MV-4-11 (cell line): ENCODE measurements around the gene CLSTN2.
"Not testable (repeated sequence)": the region's sequence is repeated elsewhere in the genome, so short reads cannot be mapped to it uniquely, and the experiment has no call there.

Experiments
- DNase-seq: peaks from one replicate; lab custom pipeline; 2025; lab: John Stamatoyannopoulos, UW

Gene CLSTN2

GRCh38 chr3:140423146-140423545 lies 488.2 kb downstream of the CLSTN2 start:
- DNase-seq: no peak

GRCh38 chr3:140423574-140423973 lies 488.6 kb downstream of the CLSTN2 start:
- not testable (repeated sequence) for DNase-seq

- no peak for DNase-seq
These were observed 489.2 kb downstream of the CLSTN2 start for GRCh38 chr3:140424211-140424610.

- DNase-seq: no peak
These were observed 489.7 kb downstream of the CLSTN2 start for GRCh38 chr3:140424726-140425125.

- DNase-seq: no peak
These were observed 492.8 kb downstream of the CLSTN2 start for GRCh38 chr3:140427786-140428185.

GRCh38 chr3:140428380-140428779 lies 493.4 kb downstream of the CLSTN2 start:
- no peak for DNase-seq

- DNase-seq: no peak
These were observed 494.8 kb downstream of the CLSTN2 start for GRCh38 chr3:140429791-140430190.

GRCh38 chr3:140430494-140430893 lies 495.5 kb downstream of the CLSTN2 start:
- DNase-seq: no peak

GRCh38 chr3:140432229-140432669 lies 497.3 kb downstream of the CLSTN2 start:
- no peak for DNase-seq

GRCh38 chr3:140433431-140433830 lies 498.4 kb downstream of the CLSTN2 start:
- no peak for DNase-seq

GRCh38 chr3:140434261-140434905 lies 499.4 kb downstream of the CLSTN2 start:
- DNase-seq: no peak

GRCh38 chr3:140436421-140436820 lies 501.4 kb downstream of the CLSTN2 start:
- no peak for DNase-seq

GRCh38 chr3:140438736-140439470 lies 503.9 kb downstream of the CLSTN2 start:
- no peak for DNase-seq

- no peak for DNase-seq
These were observed 504.5 kb downstream of the CLSTN2 start for GRCh38 chr3:140439527-140439926.

- no peak for DNase-seq
These were observed 505.5 kb downstream of the CLSTN2 start for GRCh38 chr3:140440446-140440845.

- DNase-seq: no peak
These were observed 506.0 kb downstream of the CLSTN2 start for GRCh38 chr3:140441006-140441405.

GRCh38 chr3:140442621-140443020 lies 507.6 kb downstream of the CLSTN2 start:
- DNase-seq: no peak

- DNase-seq: no peak
These were observed 508.1 kb downstream of the CLSTN2 start for GRCh38 chr3:140443073-140443472.

- DNase-seq: no peak
These were observed 508.8 kb downstream of the CLSTN2 start for GRCh38 chr3:140443806-140444205.

GRCh38 chr3:140446734-140447133 lies 511.7 kb downstream of the CLSTN2 start:
- no peak for DNase-seq

GRCh38 chr3:140447136-140447535 lies 512.2 kb downstream of the CLSTN2 start:
- DNase-seq: no peak

GRCh38 chr3:140448001-140448400 lies 513.0 kb downstream of the CLSTN2 start:
- DNase-seq: no peak

GRCh38 chr3:140449413-140450256 lies 514.6 kb downstream of the CLSTN2 start:
- no peak for DNase-seq
